Activated T-cell treated with anti-CD3 and anti-CD28 coated beads for 1 hour (primary cell): ENCODE measurements around the gene ETNK1.
"Not testable (repeated sequence)": the region's sequence is repeated elsewhere in the genome, so short reads cannot be mapped to it uniquely, and the experiment has no call there.

ENCODE experiments used
- DNase-seq: peaks from one replicate; pipeline ENCODE4 v3.0.0-alpha.2; 2020; ENCODE audit warnings: low read depth

Gene ETNK1

GRCh38 chr12:22689876-22690275 lies 64.9 kb downstream of the ETNK1 start:
- no peak for DNase-seq

GRCh38 chr12:22691319-22691718 lies 66.3 kb downstream of the ETNK1 start:
- DNase-seq, result no peak

- not testable (repeated sequence) for DNase-seq
These were observed 67.5 kb downstream of the ETNK1 start for GRCh38 chr12:22692467-22692866.

- no peak for DNase-seq
These were observed 68.1 kb downstream of the ETNK1 start for GRCh38 chr12:22692964-22693555.

GRCh38 chr12:22698576-22698975 lies 73.6 kb downstream of the ETNK1 start:
- DNase-seq, result no peak

- DNase-seq, result not testable (repeated sequence)
These were observed 74.7 kb downstream of the ETNK1 start for GRCh38 chr12:22699705-22700104.

- DNase-seq, result no peak
These were observed 75.1 kb downstream of the ETNK1 start for GRCh38 chr12:22700106-22700505.

- not testable (repeated sequence) for DNase-seq
These were observed 76.3 kb downstream of the ETNK1 start for GRCh38 chr12:22701216-22701809.

GRCh38 chr12:22702690-22703089 lies 77.7 kb downstream of the ETNK1 start:
- DNase-seq, result no peak

- DNase-seq, result no peak
These were observed 84.3 kb downstream of the ETNK1 start for GRCh38 chr12:22709292-22709691.

- DNase-seq, result no peak
These were observed 87.1 kb downstream of the ETNK1 start for GRCh38 chr12:22712083-22712482.

- DNase-seq, result no peak
These were observed 90.3 kb downstream of the ETNK1 start for GRCh38 chr12:22715254-22715653.

GRCh38 chr12:22719745-22720144 lies 94.8 kb downstream of the ETNK1 start:
- DNase-seq, result no peak

GRCh38 chr12:22722081-22722480 lies 97.1 kb downstream of the ETNK1 start:
- no peak for DNase-seq

GRCh38 chr12:22722779-22723178 lies 97.8 kb downstream of the ETNK1 start:
- DNase-seq, result no peak

- no peak for DNase-seq
These were observed 104.0 kb downstream of the ETNK1 start for GRCh38 chr12:22728987-22729386.

GRCh38 chr12:22729431-22729956 lies 104.5 kb downstream of the ETNK1 start:
- no peak for DNase-seq

GRCh38 chr12:22729957-22730443 lies 105.0 kb downstream of the ETNK1 start:
- no peak for DNase-seq

GRCh38 chr12:22731236-22731635 lies 106.3 kb downstream of the ETNK1 start:
- no peak for DNase-seq

GRCh38 chr12:22733756-22734155 lies 108.8 kb downstream of the ETNK1 start:
- DNase-seq, result no peak

- DNase-seq, result no peak
These were observed 114.0 kb downstream of the ETNK1 start for GRCh38 chr12:22738945-22739344.
